ENCODE data around the gene GATAD2A. TPM values are rescaled to one million over a fixed set of nuclear protein-coding genes. Genes with fewer than 3 reads are reported as not detected.

Gene GATAD2A
- total RNA-seq, 2 donors from 2014 or later = 41.7 to 138 TPM

GRCh38 chr19:19410553-19411550 lies 5.4 kb downstream of the GATAD2A start:
- Histone ChIP-seq H3K36me3 (no peaks in the 10 kb centered on the region), H3K4me3 (no peak overlapping the region), H3K9me3 (no peaks in the 10 kb centered on the region), H3K4me1 (replicated peaks) (peaks cover 5% of the 10 kb centered on the region), H3K27me3 (replicated peaks; ENCODE audit: insufficient read depth) (no peaks in the 10 kb centered on the region), H3K27ac (no peak overlapping the region)
- TF ChIP-seq POLR2AphosphoS5 (IDR thresholded peaks at IDR 0.05) = no peak
- no peak for TF ChIP-seq POLR2A (IDR thresholded peaks at IDR 0.05)
- TF ChIP-seq CTCF (IDR thresholded peaks at IDR 0.05) = no peak
- 80% methylated on average over 15 of the region's 15 CpGs for WGBS
- intact Hi-C loops (cut with DNase I) = no loop called here
- no peak for DNase-seq (ENCODE audit: low spot score)

GRCh38 chr19:19416280-19416679 lies 10.8 kb downstream of the GATAD2A start:
- no peaks in the 10 kb centered on the region for H3K9me3 ChIP-seq
- no peaks in the 10 kb centered on the region for H3K4me1 ChIP-seq (replicated peaks)
- TF ChIP-seq POLR2AphosphoS5 (IDR thresholded peaks at IDR 0.05) (no peak), POLR2A (IDR thresholded peaks at IDR 0.05) (no peak), CTCF (IDR thresholded peaks at IDR 0.05) (no peak)
- H3K27ac ChIP-seq = no peak overlapping the region
- no peaks in the 10 kb centered on the region for H3K27me3 ChIP-seq (replicated peaks; ENCODE audit: insufficient read depth)
- no peaks in the 10 kb centered on the region for H3K36me3 ChIP-seq
- intact Hi-C loops (cut with DNase I) = no loop called here
- DNase-seq (ENCODE audit: low spot score) = no peak
- no peak overlapping the region for H3K4me3 ChIP-seq
- 94% methylated on average over 1 of the region's 1 CpG for WGBS

- 93% methylated on average over 5 of the region's 5 CpGs for WGBS
- Histone ChIP-seq H3K27ac (no peak overlapping the region), H3K36me3 (no peaks in the 10 kb centered on the region), H3K4me1 (replicated peaks) (no peaks in the 10 kb centered on the region), H3K9me3 (no peaks in the 10 kb centered on the region), H3K4me3 (no peak overlapping the region), H3K27me3 (replicated peaks; ENCODE audit: insufficient read depth) (no peaks in the 10 kb centered on the region)
- TF ChIP-seq POLR2A (IDR thresholded peaks at IDR 0.05) (no peak), CTCF (IDR thresholded peaks at IDR 0.05) (no peak), POLR2AphosphoS5 (IDR thresholded peaks at IDR 0.05) (no peak)
- intact Hi-C loops (cut with DNase I) = no loop called here
- DNase-seq (ENCODE audit: low spot score) = no peak
Measured at GRCh38 chr19:19417046-19417445, 11.6 kb downstream of the GATAD2A start.

GRCh38 chr19:19417628-19418245 lies 12.3 kb downstream of the GATAD2A start:
- no peak overlapping the region for H3K4me3 ChIP-seq
- H3K9me3 ChIP-seq = no peaks in the 10 kb centered on the region
- H3K27me3 ChIP-seq (replicated peaks; ENCODE audit: insufficient read depth) = no peaks in the 10 kb centered on the region
- intact Hi-C loops (cut with DNase I) = no loop called here
- no peak for DNase-seq (ENCODE audit: low spot score)
- 72% methylated on average over 10 of the region's 10 CpGs for WGBS
- no peak overlapping the region for H3K27ac ChIP-seq
- no peak for TF ChIP-seq POLR2AphosphoS5 (IDR thresholded peaks at IDR 0.05)
- TF ChIP-seq CTCF (IDR thresholded peaks at IDR 0.05) = no peak
- no peak for TF ChIP-seq POLR2A (IDR thresholded peaks at IDR 0.05)
- H3K4me1 ChIP-seq (replicated peaks) = no peaks in the 10 kb centered on the region
- no peaks in the 10 kb centered on the region for H3K36me3 ChIP-seq

All from prostate gland (tissue), 2 donors.